ENCODE measurements around the gene TLE2.

DNA sequence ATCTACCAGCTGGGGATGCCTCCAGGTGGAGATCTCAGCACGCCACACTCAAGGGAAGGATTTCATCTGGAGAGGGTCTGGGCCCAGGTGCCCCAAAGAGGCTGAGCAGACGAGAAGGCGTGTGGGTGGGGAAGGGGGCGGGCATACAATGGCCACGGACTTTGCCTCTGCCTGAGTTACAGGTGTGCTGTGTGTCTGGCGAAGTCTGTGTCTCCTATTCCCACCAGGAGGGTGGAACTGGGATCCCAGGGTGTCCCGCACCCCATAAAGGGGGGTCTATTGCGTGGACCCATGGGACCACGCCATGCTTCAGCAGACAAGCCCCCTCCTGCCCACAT is 3.6 kb downstream of the TLE2 start:
- TF ChIP-seq EZH2 (IDR thresholded peaks at IDR 0.05) (no peak), EZH2phosphoT487 (IDR thresholded peaks at IDR 0.05) (no peak)
- TF ChIP-seq, protein P1, sequence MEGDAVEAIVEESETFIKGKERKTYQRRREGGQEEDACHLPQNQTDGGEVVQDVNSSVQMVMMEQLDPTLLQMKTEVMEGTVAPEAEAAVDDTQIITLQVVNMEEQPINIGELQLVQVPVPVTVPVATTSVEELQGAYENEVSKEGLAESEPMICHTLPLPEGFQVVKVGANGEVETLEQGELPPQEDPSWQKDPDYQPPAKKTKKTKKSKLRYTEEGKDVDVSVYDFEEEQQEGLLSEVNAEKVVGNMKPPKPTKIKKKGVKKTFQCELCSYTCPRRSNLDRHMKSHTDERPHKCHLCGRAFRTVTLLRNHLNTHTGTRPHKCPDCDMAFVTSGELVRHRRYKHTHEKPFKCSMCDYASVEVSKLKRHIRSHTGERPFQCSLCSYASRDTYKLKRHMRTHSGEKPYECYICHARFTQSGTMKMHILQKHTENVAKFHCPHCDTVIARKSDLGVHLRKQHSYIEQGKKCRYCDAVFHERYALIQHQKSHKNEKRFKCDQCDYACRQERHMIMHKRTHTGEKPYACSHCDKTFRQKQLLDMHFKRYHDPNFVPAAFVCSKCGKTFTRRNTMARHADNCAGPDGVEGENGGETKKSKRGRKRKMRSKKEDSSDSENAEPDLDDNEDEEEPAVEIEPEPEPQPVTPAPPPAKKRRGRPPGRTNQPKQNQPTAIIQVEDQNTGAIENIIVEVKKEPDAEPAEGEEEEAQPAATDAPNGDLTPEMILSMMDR (IDR thresholded peaks at IDR 0.05) = no peak

Data from neural progenitor cell (in vitro differentiated cells).